GM12878 (cell line): ENCODE measurements around the gene MRPL57. TPM values are rescaled to one million over a fixed set of nuclear protein-coding genes. Genes with fewer than 3 reads are reported as not detected.
A peak's percentile ranks its signal among the peaks of the same experiment; 100 is the strongest.

Experiments used
- ATAC-seq: fragments of 200-7000 bp; cut with Tn5 transposase; 3 replicates; pipeline ENCODE4 v1.9.1; 2020; ENCODE audit warnings: mild to moderate bottlenecking, moderate library complexity
- BruUV-seq: library from RNA; stranded (reverse); fragments of 400-500 nt; replicated peaks from 2 replicates; lab custom pipeline; 2021; lab: Mats Ljungman, UMichigan
- CTCF ChIA-PET: fragments of 300-600 bp; sonication (Branson Sonifier 250); formaldehyde crosslinking; extraction: SDS; loops from one replicate; lab custom pipeline; 2021; ENCODE audit warnings: inconsistent platforms; lab: Yijun Ruan, JAX
- POLR2A ChIA-PET: fragments of 350-600 bp; formaldehyde crosslinking; extraction: SDS; loops from one replicate; lab custom pipeline; 2021; ENCODE audit warnings: inconsistent platforms; lab: Charles Lee
- RAD21 ChIA-PET: fragments of 300-600 bp; sonication (Branson Sonifier 250); formaldehyde crosslinking; loops from one replicate; lab custom pipeline; 2023; ENCODE audit warnings: antibody characterized with exemption; ENCODE audit not compliant: unreplicated experiment; lab: Charles Lee
- SMC1A ChIA-PET: fragments of 300-600 bp; sonication (Branson Sonifier 250); formaldehyde crosslinking; loops from one replicate; lab custom pipeline; 2023; ENCODE audit not compliant: unreplicated experiment, uncharacterized antibody; lab: Charles Lee
- DNase-seq: peaks from one replicate; pipeline ENCODE4 v3.0.0-alpha.2; 2011; ENCODE audit warnings: low read depth, low spot score
- FAIRE-seq: peaks from 3 replicates; lab custom pipeline; 2011; peaks lifted over from hg19 to GRCh38; lab: Jason Lieb, UNC
- H2AFZ ChIP-seq: 2 replicates; pipeline ENCODE4 v1.6.0; 2011; ENCODE audit warnings: low read depth, low read length, control low read depth; ENCODE audit not compliant: control insufficient read depth
- H3K27ac ChIP-seq: 2 replicates; pipeline ENCODE4 v1.5.1; 2011; ENCODE audit warnings: control low read depth; ENCODE audit not compliant: control insufficient read depth, insufficient read depth
- H3K27me3 ChIP-seq, 2 experiments: replicated peaks in 1 of 2; 2 replicates each; pipeline versions ENCODE4 v1.6.0 to v1.6.1; 2011; ENCODE audit warnings: low read length in 1 of 2; ENCODE audit not compliant: control insufficient read depth in 2 of 2, insufficient read depth in 2 of 2
- H3K36me3 ChIP-seq, 2 experiments: 2 replicates each; pipeline ENCODE4 v1.5.1; 2011; ENCODE audit warnings: low read length in 1 of 2; ENCODE audit not compliant: control insufficient read depth in 2 of 2, insufficient read depth in 2 of 2
- H3K4me1 ChIP-seq: 2 replicates; pipeline ENCODE4 v1.6.1; 2011; ENCODE audit warnings: mild to moderate bottlenecking, low read length, moderate library complexity, mixed read lengths; ENCODE audit not compliant: control insufficient read depth, insufficient read depth
- H3K4me2 ChIP-seq: 2 replicates; pipeline ENCODE4 v1.6.0; 2011; ENCODE audit warnings: control low read depth; ENCODE audit not compliant: control insufficient read depth, insufficient read depth
- H3K4me3 ChIP-seq: fragments of 200-600 bp; sonication (generic); 2 replicates; pipeline ENCODE4 v1.5.1; 2016
- H3K79me2 ChIP-seq: 2 replicates; pipeline ENCODE4 v1.6.0; 2011; ENCODE audit warnings: low read length; ENCODE audit not compliant: control insufficient read depth, insufficient read depth
- H3K9ac ChIP-seq: 2 replicates; pipeline ENCODE4 v1.8.0; 2011; ENCODE audit warnings: low read length, control low read depth, mixed read lengths; ENCODE audit not compliant: control insufficient read depth, insufficient read depth
- H3K9me3 ChIP-seq: replicated peaks from 3 replicates; pipeline ENCODE4 v1.5.1; 2011; ENCODE audit warnings: mild to moderate bottlenecking, low read length; ENCODE audit not compliant: control insufficient read depth, insufficient read depth
- H4K20me1 ChIP-seq: 2 replicates; pipeline ENCODE4 v1.6.0; 2011; ENCODE audit not compliant: control insufficient read depth, insufficient read depth
- BACH1 ChIP-seq: fragments of 450-650 bp; IDR thresholded peaks from 2 replicates; pipeline ENCODE4 v1.6.1; 2017; ENCODE audit warnings: mild to moderate bottlenecking, borderline replicate concordance
- FOXM1 ChIP-seq: IDR thresholded peaks from 2 replicates; pipeline ENCODE4 v1.6.1; 2012; ENCODE audit warnings: low read depth, mild to moderate bottlenecking, inconsistent platforms, low read length, moderate library complexity
- IRF4 ChIP-seq: IDR thresholded peaks from 2 replicates; pipeline ENCODE4 v1.6.1; 2011; ENCODE audit warnings: low read depth, low read length
- WGBS: methylation state at CpG from one replicate; pipeline ENCODE4 v1.1.6; 2016; ENCODE audit warnings: low lambda C conversion rate; ENCODE audit not compliant: insufficient replicate concordance, insufficient coverage; ENCODE audit errors: missing lambda C conversion rate; 5-methylcytosine and 5-hydroxymethylcytosine counted together
- in situ Hi-C: fragments of 300-500 bp; cut with MboI; formaldehyde crosslinking; loops from 9 replicates; pipeline ENCODE4 v1.14.3; 2018; ENCODE audit warnings: mixed read lengths
- intact Hi-C: fragments of 100-400 bp; cut with micrococcal nuclease; formaldehyde crosslinking; loops from one replicate; pipeline ENCODE4 v1.14.2; 2022; ENCODE audit not compliant: unreplicated experiment
- polyA plus RNA-seq, 11 experiments: library from polyadenylated mRNA; depleted of rRNA in 4 of 11; unstranded in 6 of 11; stranded (reverse) in 5 of 11; fragments of >200 nt; fragmentation: Nextera tagmentation in 4 of 11; fragmentation: Illumina TruSeq in 1 of 11; extraction: Ambion mirVana in 4 of 11; extraction: Trizol in 1 of 11; gene quantifications; 1 replicate in 1 of 11; 2 replicates in 10 of 11; pipeline versions ENCODE4 v1.2.1 to v1.2.3, GENCODE V29; 2011 to 2016; ENCODE audit warnings: inconsistent platforms in 2 of 11, missing spikeins in 2 of 11, low read depth in 1 of 11
- total RNA-seq, 4 experiments: library from RNA; depleted of rRNA in 3 of 4; stranded (reverse); fragments of >200 nt in 3 of 4; fragmentation: Illumina TruSeq in 1 of 4; extraction: Trizol in 1 of 4; gene quantifications; 2 replicates each; pipeline versions ENCODE4 v1.2.1 to v1.2.3, GENCODE V29; 2013 to 2021
- TF ChIP-seq, protein P1 (sequence below): fragments of 450-650 bp; IDR thresholded peaks from 2 replicates; pipeline ENCODE4 v1.6.1; 2016; ENCODE audit warnings: mild to moderate bottlenecking
- TF ChIP-seq, protein P2 (sequence below): IDR thresholded peaks from 2 replicates; pipeline ENCODE4 v1.6.1; 2011; ENCODE audit warnings: borderline replicate concordance, low read depth, mild to moderate bottlenecking, moderate library complexity, low read length; ENCODE audit not compliant: insufficient read depth, poor library complexity, severe bottlenecking

Gene MRPL57
- total and polyA plus RNA-seq, 10 of the 15 experiments (the other 5 are each of a cell fraction or from before 2014, with no cell fraction given): 10.5 to 90.6 (median 25.9) TPM

DNA sequence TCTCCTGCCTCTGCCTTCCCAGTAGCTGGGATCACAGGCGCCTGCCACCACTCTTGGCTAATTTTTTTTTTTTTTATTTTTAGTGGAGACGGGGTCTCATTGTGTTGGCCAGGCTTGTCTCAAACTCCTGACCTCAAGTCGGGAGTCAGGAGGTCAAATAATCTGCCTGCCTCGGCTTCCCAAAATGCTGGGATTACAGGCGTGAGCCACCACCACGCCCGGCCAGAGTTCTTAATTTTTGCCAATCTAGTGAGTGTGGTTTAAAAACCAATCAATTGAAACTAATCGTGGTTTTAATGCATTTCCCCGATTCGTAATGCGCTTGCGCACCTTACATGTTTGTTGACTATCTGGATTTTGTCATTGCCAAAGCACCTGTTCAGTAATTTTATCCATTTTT is 37.1 kb upstream of the MRPL57 start:
- intact Hi-C loops: no loop called here
- H4K20me1 ChIP-seq: no peaks in the 10 kb centered on the region; the same call in 1 of the 2 replicates
- peak overlapping the region; percentile 91 for H3K9ac ChIP-seq
- ATAC-seq: peak; percentile 4; the same call in 1 of the 3 replicates
- no peak for DNase-seq
- no peaks in the 10 kb centered on the region for H3K9me3 ChIP-seq
- FAIRE-seq: no peak
- H2AFZ ChIP-seq: peak overlapping the region; percentile 94
- in situ Hi-C loops: no loop called here
- H3K27ac ChIP-seq: peak overlapping the region; percentile 95
- H3K36me3 ChIP-seq: peaks cover 0 to 10% of the 10 kb centered on the region in 2 experiments; a peak in 2 of 4 replicates
- no peaks in the 10 kb centered on the region for H3K27me3 ChIP-seq
- 96% methylated on average over 12 of the region's 12 CpGs for WGBS
- TF ChIP-seq BACH1 (no peak), FOXM1 (no peak), IRF4 (no peak)
- TF ChIP-seq, protein P1, sequence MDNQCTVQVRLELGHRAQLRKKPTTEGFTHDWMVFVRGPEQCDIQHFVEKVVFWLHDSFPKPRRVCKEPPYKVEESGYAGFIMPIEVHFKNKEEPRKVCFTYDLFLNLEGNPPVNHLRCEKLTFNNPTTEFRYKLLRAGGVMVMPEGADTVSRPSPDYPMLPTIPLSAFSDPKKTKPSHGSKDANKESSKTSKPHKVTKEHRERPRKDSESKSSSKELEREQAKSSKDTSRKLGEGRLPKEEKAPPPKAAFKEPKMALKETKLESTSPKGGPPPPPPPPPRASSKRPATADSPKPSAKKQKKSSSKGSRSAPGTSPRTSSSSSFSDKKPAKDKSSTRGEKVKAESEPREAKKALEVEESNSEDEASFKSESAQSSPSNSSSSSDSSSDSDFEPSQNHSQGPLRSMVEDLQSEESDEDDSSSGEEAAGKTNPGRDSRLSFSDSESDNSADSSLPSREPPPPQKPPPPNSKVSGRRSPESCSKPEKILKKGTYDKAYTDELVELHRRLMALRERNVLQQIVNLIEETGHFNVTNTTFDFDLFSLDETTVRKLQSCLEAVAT: peak; percentile 73; the same call in 1 of the 2 replicates
- TF ChIP-seq, protein P2, sequence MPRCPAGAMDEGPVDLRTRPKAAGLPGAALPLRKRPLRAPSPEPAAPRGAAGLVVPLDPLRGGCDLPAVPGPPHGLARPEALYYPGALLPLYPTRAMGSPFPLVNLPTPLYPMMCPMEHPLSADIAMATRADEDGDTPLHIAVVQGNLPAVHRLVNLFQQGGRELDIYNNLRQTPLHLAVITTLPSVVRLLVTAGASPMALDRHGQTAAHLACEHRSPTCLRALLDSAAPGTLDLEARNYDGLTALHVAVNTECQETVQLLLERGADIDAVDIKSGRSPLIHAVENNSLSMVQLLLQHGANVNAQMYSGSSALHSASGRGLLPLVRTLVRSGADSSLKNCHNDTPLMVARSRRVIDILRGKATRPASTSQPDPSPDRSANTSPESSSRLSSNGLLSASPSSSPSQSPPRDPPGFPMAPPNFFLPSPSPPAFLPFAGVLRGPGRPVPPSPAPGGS: no peak
- TF ChIP-seq, all 136 proteins: peak for 1
- peaks cover 33% of the 10 kb centered on the region for H3K79me2 ChIP-seq
- H3K4me1 ChIP-seq: no peaks in the 10 kb centered on the region; the same call in 1 of the 2 replicates
- H3K4me2 ChIP-seq: peak overlapping the region; percentile 88
- CTCF ChIA-PET: no interaction called here
- H3K4me3 ChIP-seq: peak overlapping the region; percentile 80
- POLR2A ChIA-PET: no interaction called here
- SMC1A ChIA-PET: no interaction called here
- no TSS peak for BruUV-seq
- RAD21 ChIA-PET: no interaction called here
